H9 (cell line): Measurements from ENCODE around the gene GCGR. TPM values are rescaled to one million over a fixed set of nuclear protein-coding genes. Genes with fewer than 3 reads are reported as not detected.

Experiments
- DNase-seq: peaks from one replicate; pipeline ENCODE4 v3.0.0-alpha.2; 2017
- H2AFZ ChIP-seq: one replicate; pipeline ENCODE4 v1.6.1; 2013; ENCODE audit warnings: mild to moderate bottlenecking, low read length, control low read depth, moderate library complexity
- H2AK5ac ChIP-seq: 2 replicates; pipeline ENCODE4 v1.6.1; 2013; ENCODE audit warnings: low read length, control low read depth, mixed read lengths; ENCODE audit not compliant: insufficient read length
- H2BK120ac ChIP-seq: one replicate; pipeline ENCODE4 v1.6.1; 2013; ENCODE audit warnings: low read depth, mild to moderate bottlenecking, low read length, control low read depth, inconsistent platforms; ENCODE audit not compliant: poor library complexity, severe bottlenecking
- H2BK12ac ChIP-seq: 2 replicates; pipeline ENCODE4 v1.6.1; 2013; ENCODE audit warnings: low read length, control low read depth, mixed read lengths, low read depth; ENCODE audit not compliant: insufficient read length
- H2BK15ac ChIP-seq: 2 replicates; pipeline ENCODE4 v1.6.1; 2013; ENCODE audit warnings: low read depth, low read length, control low read depth
- H2BK20ac ChIP-seq: one replicate; pipeline ENCODE4 v1.6.1; 2013; ENCODE audit warnings: low read depth, mild to moderate bottlenecking, low read length, control low read depth, inconsistent platforms; ENCODE audit not compliant: poor library complexity, severe bottlenecking
- H2BK5ac ChIP-seq: 2 replicates; pipeline ENCODE4 v1.6.1; 2013; ENCODE audit warnings: low read length, control low read depth, mixed read lengths; ENCODE audit not compliant: insufficient read length
- H3K14ac ChIP-seq: 2 replicates; pipeline ENCODE4 v1.6.1; 2013; ENCODE audit warnings: low read length, control low read depth; ENCODE audit not compliant: insufficient read depth
- H3K18ac ChIP-seq: 2 replicates; pipeline ENCODE4 v1.6.1; 2013; ENCODE audit warnings: low read depth, mild to moderate bottlenecking, mixed read lengths, low read length, control low read depth; ENCODE audit not compliant: insufficient read length
- H3K23ac ChIP-seq: 2 replicates; pipeline ENCODE4 v1.6.1; 2013; ENCODE audit warnings: low read length, control low read depth, mixed read lengths, low read depth; ENCODE audit not compliant: insufficient read length
- H3K23me2 ChIP-seq: 2 replicates; pipeline ENCODE4 v1.6.1; 2013; ENCODE audit warnings: low read depth, mild to moderate bottlenecking, mixed read lengths, low read length, control low read depth; ENCODE audit not compliant: insufficient read length, poor library complexity, severe bottlenecking
- H3K27ac ChIP-seq: 2 replicates; pipeline ENCODE4 v1.5.1; 2013; ENCODE audit warnings: low read length, control low read depth, mixed read lengths, low read depth; ENCODE audit not compliant: insufficient read length
- H3K27me3 ChIP-seq: 2 replicates; pipeline ENCODE4 v1.6.1; 2013; ENCODE audit warnings: low read length, control low read depth, inconsistent platforms; ENCODE audit not compliant: insufficient read depth
- H3K4ac ChIP-seq: 2 replicates; pipeline ENCODE4 v1.6.1; 2013; ENCODE audit warnings: low read depth, mild to moderate bottlenecking, control low read depth, inconsistent platforms, low read length, moderate library complexity
- H3K4me1 ChIP-seq: 2 replicates; pipeline ENCODE4 v1.6.1; 2013; ENCODE audit warnings: low read length, control low read depth, inconsistent platforms; ENCODE audit not compliant: insufficient read depth
- H3K4me2 ChIP-seq: 2 replicates; pipeline ENCODE4 v1.6.1; 2013; ENCODE audit warnings: low read length, control low read depth, mixed read lengths; ENCODE audit not compliant: insufficient read length, insufficient read depth
- H3K56ac ChIP-seq: 2 replicates; pipeline ENCODE4 v1.6.1; 2013; ENCODE audit warnings: low read depth, mild to moderate bottlenecking, mixed read lengths, low read length, control low read depth; ENCODE audit not compliant: insufficient read length
- H3K79me1 ChIP-seq: 2 replicates; pipeline ENCODE4 v1.6.1; 2013; ENCODE audit warnings: low read depth, mild to moderate bottlenecking, moderate library complexity, low read length, control low read depth, inconsistent platforms; ENCODE audit not compliant: insufficient read depth, poor library complexity, severe bottlenecking
- H3K79me2 ChIP-seq: 2 replicates; pipeline ENCODE4 v1.6.1; 2013; ENCODE audit warnings: low read length, control low read depth, inconsistent platforms; ENCODE audit not compliant: insufficient read depth
- H3K9ac ChIP-seq: 2 replicates; pipeline ENCODE4 v1.6.1; 2013; ENCODE audit warnings: low read length, control low read depth, mixed read lengths; ENCODE audit not compliant: insufficient read length; ENCODE audit errors: extremely low read depth
- H3K9me3 ChIP-seq: one replicate; pipeline ENCODE4 v1.6.1; 2013; ENCODE audit warnings: low read depth, low read length, inconsistent platforms; ENCODE audit not compliant: control insufficient read depth
- H3T11ph ChIP-seq: one replicate; pipeline ENCODE4 v1.6.1; 2013; ENCODE audit warnings: mild to moderate bottlenecking, low read length, control low read depth, inconsistent platforms
- H4K20me1 ChIP-seq: one replicate; pipeline ENCODE4 v1.6.1; 2013; ENCODE audit not compliant: control insufficient read depth, insufficient read length, insufficient read depth
- H4K5ac ChIP-seq: 2 replicates; pipeline ENCODE4 v1.6.1; 2013; ENCODE audit warnings: low read depth, mild to moderate bottlenecking, mixed read lengths, low read length, control low read depth; ENCODE audit not compliant: insufficient read length
- H4K8ac ChIP-seq: replicated peaks from 2 replicates; pipeline ENCODE4 v1.6.1; 2013; ENCODE audit warnings: low read length, control low read depth, mixed read lengths, low read depth; ENCODE audit not compliant: insufficient read length
- H4K91ac ChIP-seq: 2 replicates; pipeline ENCODE4 v1.6.1; 2013; ENCODE audit warnings: low read depth, mild to moderate bottlenecking, moderate library complexity, mixed read lengths, low read length, control low read depth; ENCODE audit not compliant: insufficient read length
- H3K27ac Mint-ChIP-seq, 3 experiments: 2 replicates in 2 of 3; 3 replicates in 1 of 3; pipeline ENCODE4 v1.8.0; 2020 to 2021; ENCODE audit warnings: mixed read lengths in 3 of 3, mild to moderate bottlenecking in 1 of 3, moderate library complexity in 1 of 3
- H3K27me3 Mint-ChIP-seq: 2 replicates; pipeline ENCODE4 v1.8.0; 2021; ENCODE audit warnings: low read depth, mild to moderate bottlenecking, moderate library complexity, mixed read lengths
- H3K36me3 Mint-ChIP-seq, 3 experiments: 2 replicates in 2 of 3; 3 replicates in 1 of 3; pipeline ENCODE4 v1.8.0; 2020 to 2021; ENCODE audit warnings: low read depth in 3 of 3, mixed read lengths in 3 of 3; ENCODE audit not compliant: insufficient read depth in 1 of 3
- H3K4me1 Mint-ChIP-seq, 2 experiments: 2 replicates each; pipeline ENCODE4 v1.8.0; 2020; ENCODE audit warnings: mixed read lengths in 2 of 2
- H3K4me3 Mint-ChIP-seq, 2 experiments: 2 replicates in 1 of 2; 3 replicates in 1 of 2; pipeline ENCODE4 v1.8.0; 2020 to 2021; ENCODE audit warnings: mild to moderate bottlenecking in 2 of 2, mixed read lengths in 2 of 2, moderate library complexity in 1 of 2
- H3K9me3 Mint-ChIP-seq, 2 experiments: 2 replicates in 1 of 2; 3 replicates in 1 of 2; pipeline ENCODE4 v1.8.0; 2020; ENCODE audit warnings: mild to moderate bottlenecking in 2 of 2, mixed read lengths in 2 of 2, moderate library complexity in 1 of 2
- CTCF ChIP-seq: fragments of 200-600 bp; sonication (generic); conservative IDR thresholded peaks from 3 replicates; pipeline ENCODE4 v1.8.0; 2021; ENCODE audit warnings: antibody characterized with exemption, mild to moderate bottlenecking
- WGBS: extraction: QIAGEN DNeasy Blood & Tissue Kit; methylation state at CpG from one replicate; pipeline ENCODE4 v1.1.7; 2013; ENCODE audit warnings: missing lambda C conversion rate, low lambda C conversion rate, mixed read lengths; ENCODE audit not compliant: insufficient read length; ENCODE audit errors: extremely low coverage; 5-methylcytosine and 5-hydroxymethylcytosine counted together
- total RNA-seq: library from RNA; stranded (reverse); gene quantifications from 2 replicates; pipeline ENCODE4 v1.2.1, GENCODE V29; 2021

GCGR gene
- total RNA-seq, 1 experiment from 2014 or later, result 0.24 TPM

- no peak overlapping the region for H3K4me3 Mint-ChIP-seq
- H3K9ac ChIP-seq, result no peak overlapping the region
- peaks cover 0 to 5% of the 10 kb centered on the region in 2 experiments; a peak in 1 of 4 replicates for H3K4me1 Mint-ChIP-seq
- H3K27me3 Mint-ChIP-seq, result peaks cover 25% of the 10 kb centered on the region
- TF ChIP-seq CTCF, result no peak
- no peaks in the 10 kb centered on the region for H4K20me1 ChIP-seq
- H3K79me2 ChIP-seq, result no peaks in the 10 kb centered on the region
- H3K36me3 Mint-ChIP-seq, result no peaks in the 10 kb centered on the region
- H2AFZ ChIP-seq, result no peak overlapping the region
- no peak overlapping the region for H2BK120ac ChIP-seq
- H3K27ac ChIP-seq, result no peak overlapping the region
- no peak overlapping the region for H2BK5ac ChIP-seq
- no peak overlapping the region for H3K18ac ChIP-seq
- no peak overlapping the region for H3K27ac Mint-ChIP-seq
- no peak overlapping the region for H4K5ac ChIP-seq
- no peak overlapping the region for H2BK15ac ChIP-seq
- H3K23ac ChIP-seq, result no peak overlapping the region
- no peak overlapping the region for H3K4me2 ChIP-seq
- no peaks in the 10 kb centered on the region for H3K9me3 ChIP-seq
- no peaks in the 10 kb centered on the region; a peak in 2 of 5 replicates for H3K9me3 Mint-ChIP-seq
- no peak overlapping the region for H3K56ac ChIP-seq
- H3K23me2 ChIP-seq, result no peaks in the 10 kb centered on the region
- no peak overlapping the region for H2BK12ac ChIP-seq
- H4K91ac ChIP-seq, result no peak overlapping the region
- no peaks in the 10 kb centered on the region for H3K27me3 ChIP-seq
- no peak overlapping the region for H2BK20ac ChIP-seq
- no peak overlapping the region for H2AK5ac ChIP-seq
- no peak overlapping the region for H3K4ac ChIP-seq
- no peaks in the 10 kb centered on the region for H3K79me1 ChIP-seq
- DNase-seq, result no peak
- H3K14ac ChIP-seq, result no peak overlapping the region; the same call in 1 of the 2 replicates
- no peak overlapping the region for H4K8ac ChIP-seq
- H3T11ph ChIP-seq, result no peak overlapping the region
- no peaks in the 10 kb centered on the region for H3K4me1 ChIP-seq
- WGBS, result no CpG with 5 or more reads among the region's 15 CpGs
Measured at GRCh38 chr17:81813371-81813684, 9.4 kb downstream of the GCGR start.
